Measurements from ENCODE around the gene VKORC1L1.

Gene VKORC1L1

DNA sequence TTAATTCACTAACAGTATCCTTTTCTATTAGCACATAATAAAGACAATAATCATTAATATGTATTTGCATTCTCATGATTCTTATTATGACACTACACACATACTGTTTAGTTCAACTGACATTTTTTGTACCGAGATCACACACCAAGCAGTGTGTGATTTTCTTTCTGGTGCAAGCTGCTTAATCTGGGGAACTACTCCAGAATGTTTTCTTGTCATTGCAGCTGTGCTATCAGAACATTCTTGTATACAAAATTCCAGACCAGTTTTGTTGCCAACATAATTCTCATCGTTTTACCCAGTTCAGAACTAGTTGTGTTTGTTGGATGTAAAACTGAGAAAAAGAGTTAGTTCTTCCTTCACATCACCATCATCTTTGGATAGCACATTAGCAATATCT, 37.4 kb downstream of the VKORC1L1 start:
- in situ Hi-C loops (cut with HindIII; ENCODE audit: low sequenced_read_pairs): no loop called here

DNA sequence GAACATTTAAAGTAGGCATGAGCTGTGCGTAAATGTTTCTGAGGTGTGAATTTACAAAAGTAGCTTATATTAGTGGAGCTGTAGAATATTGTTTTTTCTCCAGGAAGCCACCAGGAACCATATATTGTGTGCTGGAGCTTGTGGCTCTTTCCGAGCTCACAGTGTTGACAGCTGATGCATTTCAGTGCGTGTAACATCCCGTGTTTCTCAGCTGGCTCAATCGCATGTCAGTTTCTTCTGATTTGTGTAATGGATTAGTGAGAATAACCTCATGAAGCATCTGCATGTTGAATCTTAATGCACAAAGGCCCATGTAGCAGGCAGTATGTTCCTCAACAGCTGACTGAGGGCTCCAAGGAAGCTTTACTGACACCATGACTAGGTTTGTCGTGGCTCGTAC, 39.4 kb downstream of the VKORC1L1 start:
- H3K4me3 ChIP-seq (ENCODE audit: low read depth, low read length): no peak overlapping the region
- TF ChIP-seq, protein P1, sequence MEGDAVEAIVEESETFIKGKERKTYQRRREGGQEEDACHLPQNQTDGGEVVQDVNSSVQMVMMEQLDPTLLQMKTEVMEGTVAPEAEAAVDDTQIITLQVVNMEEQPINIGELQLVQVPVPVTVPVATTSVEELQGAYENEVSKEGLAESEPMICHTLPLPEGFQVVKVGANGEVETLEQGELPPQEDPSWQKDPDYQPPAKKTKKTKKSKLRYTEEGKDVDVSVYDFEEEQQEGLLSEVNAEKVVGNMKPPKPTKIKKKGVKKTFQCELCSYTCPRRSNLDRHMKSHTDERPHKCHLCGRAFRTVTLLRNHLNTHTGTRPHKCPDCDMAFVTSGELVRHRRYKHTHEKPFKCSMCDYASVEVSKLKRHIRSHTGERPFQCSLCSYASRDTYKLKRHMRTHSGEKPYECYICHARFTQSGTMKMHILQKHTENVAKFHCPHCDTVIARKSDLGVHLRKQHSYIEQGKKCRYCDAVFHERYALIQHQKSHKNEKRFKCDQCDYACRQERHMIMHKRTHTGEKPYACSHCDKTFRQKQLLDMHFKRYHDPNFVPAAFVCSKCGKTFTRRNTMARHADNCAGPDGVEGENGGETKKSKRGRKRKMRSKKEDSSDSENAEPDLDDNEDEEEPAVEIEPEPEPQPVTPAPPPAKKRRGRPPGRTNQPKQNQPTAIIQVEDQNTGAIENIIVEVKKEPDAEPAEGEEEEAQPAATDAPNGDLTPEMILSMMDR (IDR thresholded peaks at IDR 0.05; ENCODE audit: low read depth, low read length): no peak
- no peak for DNase-seq (ENCODE audit: low read depth, low spot score)
- in situ Hi-C loops (cut with HindIII; ENCODE audit: low sequenced_read_pairs): no loop called here

More for the DNA sequence above, 37.4 kb downstream of the VKORC1L1 start:
- H3K4me3 ChIP-seq (ENCODE audit: low read depth, low read length): no peak overlapping the region
- no peak for DNase-seq (ENCODE audit: low read depth, low spot score)
- TF ChIP-seq, protein P1 (IDR thresholded peaks at IDR 0.05; ENCODE audit: low read depth, low read length): no peak

DNA sequence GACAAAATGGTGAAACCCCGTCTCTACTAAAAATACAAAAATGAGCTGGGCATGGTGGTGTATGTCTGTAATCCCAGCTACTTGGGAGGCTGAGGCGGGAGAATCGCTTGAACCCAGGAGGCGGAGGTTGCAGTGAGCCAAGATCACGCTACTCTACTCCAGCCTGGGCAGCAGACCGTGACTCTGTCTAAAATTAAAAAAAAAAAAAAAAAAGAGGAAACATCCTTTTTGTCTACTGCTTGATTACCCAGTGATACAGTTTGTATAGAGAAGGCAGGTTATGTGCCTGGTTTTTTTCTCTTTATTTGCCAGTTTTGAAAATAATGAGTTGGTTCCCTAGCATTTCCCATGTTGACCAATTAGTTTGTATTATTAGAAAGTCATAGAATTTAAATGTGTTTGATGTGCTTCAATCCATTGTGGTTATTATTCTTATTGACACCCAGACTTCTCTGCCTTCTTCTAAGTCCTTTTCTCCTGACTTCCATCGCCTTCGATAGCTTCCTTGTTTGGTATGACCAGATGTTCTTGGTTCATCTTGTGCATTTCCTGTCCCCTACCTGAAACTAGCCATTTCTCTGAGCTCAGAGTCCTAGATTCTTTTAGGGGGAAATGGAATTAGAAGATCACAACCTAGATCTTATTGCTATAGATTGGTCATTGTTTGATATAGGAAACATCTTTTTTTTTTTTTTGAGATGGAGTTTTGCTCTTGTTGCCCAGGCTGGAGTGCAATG, 43.2 kb downstream of the VKORC1L1 start:
- TF ChIP-seq, protein P1 (IDR thresholded peaks at IDR 0.05; ENCODE audit: low read depth, low read length): no peak
- in situ Hi-C loops (cut with HindIII; ENCODE audit: low sequenced_read_pairs): no loop called here
- no peak for DNase-seq (ENCODE audit: low read depth, low spot score)
- no peak overlapping the region for H3K4me3 ChIP-seq (ENCODE audit: low read depth, low read length)

DNA sequence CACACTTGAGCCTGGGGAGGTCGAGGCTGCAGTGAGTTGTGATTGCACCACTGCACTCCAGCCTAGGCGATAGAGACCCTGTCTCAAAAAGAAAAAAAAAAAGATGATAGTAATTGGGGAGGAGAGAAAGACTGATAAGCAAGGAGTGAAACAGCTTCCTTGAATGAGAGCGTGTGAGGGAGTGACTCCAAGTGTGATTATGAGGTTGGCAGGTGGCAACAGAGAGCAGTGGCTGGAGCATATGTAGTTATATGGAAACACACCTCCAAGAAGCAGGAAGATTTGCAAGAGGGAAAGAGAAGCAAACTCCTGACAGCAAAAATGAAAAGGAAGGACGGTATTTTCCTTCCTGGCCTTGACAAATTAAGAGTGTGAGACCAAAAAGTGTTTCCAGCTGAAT, 50.4 kb downstream of the VKORC1L1 start:
- no peak overlapping the region for H3K4me3 ChIP-seq (ENCODE audit: low read depth, low read length)
- no peak for DNase-seq (ENCODE audit: low read depth, low spot score)
- TF ChIP-seq, protein P1 (IDR thresholded peaks at IDR 0.05; ENCODE audit: low read depth, low read length): no peak
- in situ Hi-C loops (cut with HindIII; ENCODE audit: low sequenced_read_pairs): no loop called here

DNA sequence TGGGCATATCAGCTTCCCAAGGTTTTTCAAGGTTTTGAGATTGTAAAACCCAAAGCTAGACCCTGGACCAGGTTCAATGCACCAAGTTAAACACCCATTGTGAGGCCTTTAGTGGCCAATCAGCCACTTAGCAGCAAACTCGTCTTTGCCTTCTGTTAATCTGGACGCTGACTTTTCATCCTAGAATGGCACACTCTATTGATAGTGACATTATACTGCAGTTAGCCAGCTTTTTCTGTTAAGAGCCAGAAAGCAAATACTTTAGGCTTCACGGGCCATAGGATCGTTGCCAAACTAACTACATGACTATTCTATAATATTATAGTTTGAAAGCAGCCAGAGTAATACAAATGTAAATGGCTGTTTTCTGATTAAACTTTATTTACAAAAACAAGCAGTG, 51.3 kb downstream of the VKORC1L1 start:
- H3K4me3 ChIP-seq (ENCODE audit: low read depth, low read length): no peak overlapping the region
- in situ Hi-C loops (cut with HindIII; ENCODE audit: low sequenced_read_pairs): no loop called here
- TF ChIP-seq, protein P1 (IDR thresholded peaks at IDR 0.05; ENCODE audit: low read depth, low read length): no peak
- no peak for DNase-seq (ENCODE audit: low read depth, low spot score)

DNA sequence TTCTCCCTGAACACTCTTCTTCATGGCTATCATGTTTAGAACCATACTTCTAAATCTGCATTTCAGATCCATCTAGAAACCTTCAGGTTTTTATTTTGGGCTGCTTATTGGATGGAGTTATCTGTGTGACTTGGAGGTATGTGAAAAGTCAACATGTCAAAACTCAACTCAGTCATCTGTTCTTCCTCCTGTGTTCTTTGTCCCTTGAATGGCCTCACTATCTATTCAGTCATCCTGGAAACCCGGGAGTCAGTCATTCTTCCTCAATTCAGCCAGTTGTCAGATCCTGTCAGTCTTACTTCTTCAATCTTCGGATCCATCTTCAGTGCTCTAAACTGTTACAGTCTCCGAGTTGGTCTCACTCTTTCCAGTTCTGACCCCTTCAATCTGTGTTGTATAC, 52.2 kb downstream of the VKORC1L1 start:
- no peak overlapping the region for H3K4me3 ChIP-seq (ENCODE audit: low read depth, low read length)
- no peak for DNase-seq (ENCODE audit: low read depth, low spot score)
- in situ Hi-C loops (cut with HindIII; ENCODE audit: low sequenced_read_pairs): no loop called here
- TF ChIP-seq, protein P1 (IDR thresholded peaks at IDR 0.05; ENCODE audit: low read depth, low read length): no peak
